ENCODE results near the gene HDLBP.

HDLBP gene

GRCh38 chr2:241252778-241253475, 62.5 kb downstream of the HDLBP start:
- no peak for DNase-seq

GRCh38 chr2:241249654-241250053, 65.8 kb downstream of the HDLBP start:
- no peak for DNase-seq

GRCh38 chr2:241248897-241249296, 66.6 kb downstream of the HDLBP start:
- no peak for DNase-seq

GRCh38 chr2:241248289-241248688, 67.2 kb downstream of the HDLBP start:
- no peak for DNase-seq

GRCh38 chr2:241244368-241244767, 71.1 kb downstream of the HDLBP start:
- DNase-seq = no peak

- DNase-seq = no peak
Observed at GRCh38 chr2:241242306-241242705, 73.2 kb downstream of the HDLBP start.

- no peak for DNase-seq
Observed at GRCh38 chr2:241241669-241242068, 73.8 kb downstream of the HDLBP start.

- DNase-seq = no peak
Observed at GRCh38 chr2:241240320-241241004, 75.0 kb downstream of the HDLBP start.

GRCh38 chr2:241239552-241240202, 75.8 kb downstream of the HDLBP start:
- DNase-seq = no peak

GRCh38 chr2:241238693-241239198, 76.7 kb downstream of the HDLBP start:
- DNase-seq = no peak

GRCh38 chr2:241237949-241238371, 77.5 kb downstream of the HDLBP start:
- DNase-seq = no peak

GRCh38 chr2:241237047-241237446, 78.4 kb downstream of the HDLBP start:
- DNase-seq = no peak

GRCh38 chr2:241235859-241236593, 79.4 kb downstream of the HDLBP start:
- DNase-seq = no peak

- DNase-seq = no peak
Observed at GRCh38 chr2:241234962-241235740, 80.3 kb downstream of the HDLBP start.

- DNase-seq = no peak
Observed at GRCh38 chr2:241234066-241234790, 81.2 kb downstream of the HDLBP start.

- no peak for DNase-seq
Observed at GRCh38 chr2:241232736-241233575, 82.5 kb downstream of the HDLBP start.

- no peak for DNase-seq
Observed at GRCh38 chr2:241230435-241230834, 85.0 kb downstream of the HDLBP start.

- no peak for DNase-seq
Observed at GRCh38 chr2:241229563-241230401, 85.7 kb downstream of the HDLBP start.

- no peak for DNase-seq
Observed at GRCh38 chr2:241228860-241229516, 86.5 kb downstream of the HDLBP start.
